Measurements from ENCODE around the gene TOP3A. TPM values are rescaled to one million over a fixed set of nuclear protein-coding genes. Genes with fewer than 3 reads are reported as not detected.

Gene TOP3A
- total RNA-seq, 4 donors from 2014 or later: 25.7 to 49.7 (median 35.0) TPM

- H3K9me3 ChIP-seq: no peaks in the 10 kb centered on the region
- peaks cover 0 to 55% (median 36%) of the 10 kb centered on the region in 4 donors for H3K4me1 ChIP-seq
- peaks cover 0 to 59% (median 0%) of the 10 kb centered on the region in 3 donors for H3K36me3 ChIP-seq
- TF ChIP-seq CTCF (IDR thresholded peaks at IDR 0.05) (no peak), POLR2A (IDR thresholded peaks at IDR 0.05) (no peak)
- DNase-seq: no peak
- no peaks in the 10 kb centered on the region for H3K27me3 ChIP-seq
- no peak overlapping the region for H3K4me3 ChIP-seq
- no peak overlapping the region for H3K27ac ChIP-seq
Measured at GRCh38 chr17:18318771-18319450, 4.1 kb upstream of the TOP3A start.

- no peaks in the 10 kb centered on the region for H3K27me3 ChIP-seq
- H3K4me1 ChIP-seq: peaks cover 0 to 63% (median 41%) of the 10 kb centered on the region in 4 donors
- peak overlapping the region in 2 of 4 donors; percentile 1 to 3 for H3K4me3 ChIP-seq
- TF ChIP-seq CTCF (IDR thresholded peaks at IDR 0.05) (no peak), POLR2A (IDR thresholded peaks at IDR 0.05) (no peak)
- no peak for DNase-seq
- H3K36me3 ChIP-seq: peaks cover 0 to 51% (median 0%) of the 10 kb centered on the region in 3 donors
- H3K27ac ChIP-seq: no peak overlapping the region
- H3K9me3 ChIP-seq: no peaks in the 10 kb centered on the region
Measured at GRCh38 chr17:18318117-18318516, 3.3 kb upstream of the TOP3A start.

GRCh38 chr17:18315961-18316360 is 1.2 kb upstream of the TOP3A start:
- TF ChIP-seq POLR2A (IDR thresholded peaks at IDR 0.05) (no peak), CTCF (IDR thresholded peaks at IDR 0.05) (no peak)
- Histone ChIP-seq H3K4me3 (peak overlapping the region; percentile 52 to 93 (median 79)), H3K4me1 (peaks cover 0 to 72% (median 41%) of the 10 kb centered on the region in 4 donors), H3K9me3 (no peaks in the 10 kb centered on the region), H3K27ac (peak overlapping the region; percentile 88 to 94 (median 91)), H3K27me3 (no peaks in the 10 kb centered on the region), H3K36me3 (peaks cover 0 to 39% (median 0%) of the 10 kb centered on the region in 3 donors)
- no peak for DNase-seq

- TF ChIP-seq POLR2A (IDR thresholded peaks at IDR 0.05) (no peak), CTCF (IDR thresholded peaks at IDR 0.05) (no peak)
- peak in 2 of 3 donors; percentile 32 to 62 for DNase-seq
- Histone ChIP-seq H3K36me3 (peaks cover 0 to 35% (median 0%) of the 10 kb centered on the region in 3 donors), H3K4me1 (peaks cover 0 to 68% (median 41%) of the 10 kb centered on the region in 4 donors), H3K4me3 (peak overlapping the region; percentile 52 to 93 (median 79)), H3K27ac (peak overlapping the region; percentile 88 to 94 (median 91)), H3K27me3 (no peaks in the 10 kb centered on the region), H3K9me3 (no peaks in the 10 kb centered on the region)
Measured at GRCh38 chr17:18315562-18315922, 748 bp upstream of the TOP3A start.

- H3K4me3 ChIP-seq: peak overlapping the region; percentile 52 to 93 (median 79)
- TF ChIP-seq POLR2A (IDR thresholded peaks at IDR 0.05): no peak
- no peak for TF ChIP-seq CTCF (IDR thresholded peaks at IDR 0.05)
- peaks cover 0 to 27% (median 0%) of the 10 kb centered on the region in 3 donors for H3K36me3 ChIP-seq
- peaks cover 0 to 55% (median 32%) of the 10 kb centered on the region in 4 donors for H3K4me1 ChIP-seq
- H3K9me3 ChIP-seq: no peaks in the 10 kb centered on the region
- no peaks in the 10 kb centered on the region for H3K27me3 ChIP-seq
- H3K27ac ChIP-seq: peak overlapping the region; percentile 88 to 94 (median 91)
- DNase-seq: no peak
Measured at GRCh38 chr17:18314059-18314730, 599 bp downstream of the TOP3A start.
